Osteoblast (primary cell): ENCODE measurements around the gene NQO2. TPM values are rescaled to one million over a fixed set of nuclear protein-coding genes. Genes with fewer than 3 reads are reported as not detected.

Source experiments
- DNase-seq: peaks from one replicate; pipeline ENCODE4 v3.0.0; 2011; ENCODE audit warnings: low spot score, mixed read lengths; ENCODE audit not compliant: insufficient read length; ENCODE audit errors: missing footprints
- H2AFZ ChIP-seq: 2 replicates; pipeline ENCODE4 v1.6.0; 2011; ENCODE audit warnings: mild to moderate bottlenecking, low read length
- H3K27ac ChIP-seq: 2 replicates; pipeline ENCODE4 v1.5.1; 2011; ENCODE audit warnings: mild to moderate bottlenecking, low read depth, low read length, moderate library complexity
- H3K27me3 ChIP-seq: 2 replicates; pipeline ENCODE4 v1.6.0; 2012; ENCODE audit warnings: mild to moderate bottlenecking, control low read depth, inconsistent platforms, low read length, moderate library complexity; ENCODE audit not compliant: insufficient read depth
- H3K36me3 ChIP-seq: 2 replicates; pipeline ENCODE4 v1.5.1; 2011; ENCODE audit warnings: mild to moderate bottlenecking, low read length, control low read depth, moderate library complexity; ENCODE audit not compliant: insufficient read depth
- H3K4me1 ChIP-seq: 2 replicates; pipeline ENCODE4 v1.5.1; 2011; ENCODE audit warnings: mild to moderate bottlenecking, low read length, control low read depth, moderate library complexity; ENCODE audit not compliant: insufficient read depth
- H3K4me2 ChIP-seq: 2 replicates; pipeline ENCODE4 v1.6.0; 2011; ENCODE audit warnings: mild to moderate bottlenecking, low read length; ENCODE audit not compliant: insufficient read depth
- H3K4me3 ChIP-seq: fragments of 200-600 bp; sonication (generic); 3 replicates; pipeline ENCODE4 v1.5.1; 2012; ENCODE audit warnings: mild to moderate bottlenecking, low read length, inconsistent platforms; ENCODE audit not compliant: insufficient read depth
- H3K79me2 ChIP-seq: 2 replicates; pipeline ENCODE4 v1.6.0; 2012; ENCODE audit warnings: mild to moderate bottlenecking, low read length, control low read depth, inconsistent platforms; ENCODE audit not compliant: insufficient read depth
- H3K9me3 ChIP-seq: 2 replicates; pipeline ENCODE4 v1.5.1; 2011; ENCODE audit warnings: low read depth, low read length, control low read depth
- H4K20me1 ChIP-seq: 2 replicates; pipeline ENCODE4 v1.6.0; 2012; ENCODE audit warnings: mild to moderate bottlenecking, low read length, control low read depth; ENCODE audit not compliant: insufficient read depth
- CTCF ChIP-seq: IDR thresholded peaks from 2 replicates; pipeline ENCODE4 v1.5.1; 2011; ENCODE audit warnings: mild to moderate bottlenecking, low read depth, low read length, moderate library complexity; ENCODE audit errors: extremely low read depth
- total RNA-seq: library from RNA; depleted of rRNA; stranded (reverse); fragments of >200 nt; gene quantifications from 2 replicates; pipeline ENCODE4 v1.2.3, GENCODE V29; 2012

Gene NQO2
- total RNA-seq, 1 donor: 45.2 TPM

GRCh38 chr6:2969549-2969948 lies 30.1 kb upstream of the NQO2 start:
- Histone ChIP-seq H3K36me3 (no peaks in the 10 kb centered on the region), H4K20me1 (no peaks in the 10 kb centered on the region), H3K4me3 (no peak overlapping the region), H3K4me1 (peaks cover 18% of the 10 kb centered on the region), H3K27ac (no peak overlapping the region), H3K27me3 (no peaks in the 10 kb centered on the region), H3K79me2 (peaks cover 57% of the 10 kb centered on the region), H2AFZ (no peak overlapping the region), H3K4me2 (peak overlapping the region; percentile 73), H3K9me3 (no peaks in the 10 kb centered on the region)
- DNase-seq: no peak
- no peak for TF ChIP-seq CTCF

- no peaks in the 10 kb centered on the region for H3K36me3 ChIP-seq
- H3K4me1 ChIP-seq: peaks cover 18% of the 10 kb centered on the region
- peak overlapping the region; percentile 73 for H3K4me2 ChIP-seq
- H2AFZ ChIP-seq: no peak overlapping the region
- TF ChIP-seq CTCF: no peak
- H4K20me1 ChIP-seq: no peaks in the 10 kb centered on the region
- DNase-seq: no peak
- H3K27me3 ChIP-seq: no peaks in the 10 kb centered on the region
- H3K9me3 ChIP-seq: no peaks in the 10 kb centered on the region
- peak overlapping the region; percentile 72 for H3K4me3 ChIP-seq
- peak overlapping the region; percentile 67 for H3K27ac ChIP-seq
- H3K79me2 ChIP-seq: peaks cover 51% of the 10 kb centered on the region
Observed at GRCh38 chr6:2970034-2970685, 29.5 kb upstream of the NQO2 start.

- Histone ChIP-seq H4K20me1 (no peaks in the 10 kb centered on the region), H3K27me3 (no peaks in the 10 kb centered on the region), H3K4me2 (peak overlapping the region; percentile 73), H3K9me3 (no peaks in the 10 kb centered on the region), H3K4me3 (peak overlapping the region; percentile 72), H3K79me2 (peaks cover 44% of the 10 kb centered on the region), H3K4me1 (peaks cover 20% of the 10 kb centered on the region), H3K27ac (peak overlapping the region; percentile 67), H3K36me3 (no peaks in the 10 kb centered on the region), H2AFZ (peak overlapping the region; percentile 44)
- no peak for TF ChIP-seq CTCF
- peak; percentile 93 for DNase-seq
Observed at GRCh38 chr6:2970753-2971419, 28.8 kb upstream of the NQO2 start.
